Thoracic aorta (tissue), 2 donors: ENCODE measurements around the gene DCAF12. TPM values are rescaled to one million over a fixed set of nuclear protein-coding genes. Genes with fewer than 3 reads are reported as not detected.
"Not testable (repeated sequence)": the region's sequence is repeated elsewhere in the genome, so short reads cannot be mapped to it uniquely, and the experiment has no call there.

Experiments used
- ATAC-seq: fragments of 150-250 bp; one replicate; pipeline ENCODE4 v1.8.0; 2017; ENCODE audit warnings: low read depth; ENCODE audit not compliant: insufficient number of reproducible peaks, low FRiP score
- DNase-seq: peaks from one replicate; pipeline ENCODE4 v3.0.0-alpha.2; 2020; ENCODE audit warnings: low spot score
- H3K27ac ChIP-seq, 2 donors: fragments of 200-600 bp; sonication (generic); 1 replicate in 1 of 2; 2 replicates in 1 of 2; pipeline ENCODE4 v1.5.1; 2016; ENCODE audit warnings: mild to moderate bottlenecking in 2 of 2, moderate library complexity in 2 of 2
- H3K27me3 ChIP-seq: fragments of 200-600 bp; sonication (generic); replicated peaks from 2 replicates; pipeline ENCODE4 v1.6.0; 2016; ENCODE audit warnings: mild to moderate bottlenecking; ENCODE audit not compliant: insufficient read depth
- H3K36me3 ChIP-seq: fragments of 200-600 bp; sonication (generic); one replicate; pipeline ENCODE4 v1.5.1; 2016
- H3K4me1 ChIP-seq, 2 donors: fragments of 200-600 bp; sonication (generic); 1 replicate in 1 of 2; 2 replicates in 1 of 2; pipeline versions ENCODE4 v1.5.1 to v1.6.0; 2016; ENCODE audit warnings: low read depth in 2 of 2, mild to moderate bottlenecking in 1 of 2; ENCODE audit not compliant: control insufficient read depth in 1 of 2
- H3K4me3 ChIP-seq: fragments of 200-600 bp; sonication (generic); 2 replicates; pipeline ENCODE4 v1.5.1; 2016; ENCODE audit warnings: mild to moderate bottlenecking
- H3K9me3 ChIP-seq: fragments of 200-600 bp; sonication (generic); 2 replicates; pipeline ENCODE4 v1.5.1; 2016
- CTCF ChIP-seq: fragments of 200-600 bp; sonication (generic); IDR thresholded peaks from one replicate; pipeline ENCODE4 v1.5.1; 2019; ENCODE audit warnings: antibody characterized with exemption
- total RNA-seq, 2 donors: library from RNA; depleted of rRNA; stranded (reverse); fragments of >200 nt; gene quantifications; one replicate each; pipeline versions ENCODE4 v1.1.0 to v1.2.3, GENCODE V29; 2016

The DCAF12 gene
- total RNA-seq, 2 donors from 2014 or later: 14.9 to 31.4 TPM

- Histone ChIP-seq H3K4me1 (peaks cover 6 to 9% of the 10 kb centered on the region in 2 donors), H3K27me3 (no peaks in the 10 kb centered on the region), H3K4me3 (no peak overlapping the region), H3K27ac (no peak overlapping the region), H3K9me3 (no peaks in the 10 kb centered on the region), H3K36me3 (no peaks in the 10 kb centered on the region)
- DNase-seq (no peak), ATAC-seq (peak; percentile 89)
- TF ChIP-seq CTCF: peak; percentile 41
Measured at GRCh38 chr9:34139477-34140146, 13.1 kb upstream of the DCAF12 start.

GRCh38 chr9:34138644-34139043, 12.1 kb upstream of the DCAF12 start:
- H3K9me3 ChIP-seq, H3K27me3 ChIP-seq, H3K36me3 ChIP-seq, H3K27ac ChIP-seq, DNase-seq, H3K4me1 ChIP-seq, ATAC-seq, H3K4me3 ChIP-seq: not testable (repeated sequence)

GRCh38 chr9:34134521-34134920, 8.0 kb upstream of the DCAF12 start:
- no peak overlapping the region for H3K4me3 ChIP-seq
- H3K36me3 ChIP-seq: no peaks in the 10 kb centered on the region
- DNase-seq (no peak), ATAC-seq (no peak)
- no peak for TF ChIP-seq CTCF
- H3K27me3 ChIP-seq: no peaks in the 10 kb centered on the region
- H3K4me1 ChIP-seq: peaks cover 0 to under 1% of the 10 kb centered on the region in 2 donors
- no peak overlapping the region for H3K27ac ChIP-seq
- no peaks in the 10 kb centered on the region for H3K9me3 ChIP-seq

- TF ChIP-seq CTCF: no peak
- Histone ChIP-seq H3K27me3 (no peaks in the 10 kb centered on the region), H3K4me1 (no peaks in the 10 kb centered on the region), H3K4me3 (no peak overlapping the region), H3K9me3 (no peaks in the 10 kb centered on the region), H3K27ac (no peak overlapping the region), H3K36me3 (no peaks in the 10 kb centered on the region)
- ATAC-seq (no peak), DNase-seq (no peak)
Measured at GRCh38 chr9:34133436-34133949, 7.0 kb upstream of the DCAF12 start.

GRCh38 chr9:34131571-34131970, 5.1 kb upstream of the DCAF12 start:
- Histone ChIP-seq H3K27ac (no peak overlapping the region), H3K9me3 (no peaks in the 10 kb centered on the region), H3K36me3 (no peaks in the 10 kb centered on the region), H3K4me3 (no peak overlapping the region), H3K4me1 (peaks cover 0 to 5% of the 10 kb centered on the region in 2 donors), H3K27me3 (no peaks in the 10 kb centered on the region)
- DNase-seq: no peak
- ATAC-seq: no peak
- no peak for TF ChIP-seq CTCF
